GM18520 (cell line): ENCODE results near the gene HNRNPLL.
"Not testable (repeated sequence)": the region's sequence is repeated elsewhere in the genome, so short reads cannot be mapped to it uniquely, and the experiment has no call there.

Source experiments
- ATAC-seq: cut with Tn5 transposase; IDR thresholded peaks from one replicate; pipeline ENCODE4 v1.9.1; 2021; ENCODE audit not compliant: unreplicated experiment

The HNRNPLL gene

GRCh38 chr2:38620282-38620977 lies 17.7 kb upstream of the HNRNPLL start:
- ATAC-seq: no peak

GRCh38 chr2:38619458-38620164 lies 16.9 kb upstream of the HNRNPLL start:
- ATAC-seq: no peak

DNA sequence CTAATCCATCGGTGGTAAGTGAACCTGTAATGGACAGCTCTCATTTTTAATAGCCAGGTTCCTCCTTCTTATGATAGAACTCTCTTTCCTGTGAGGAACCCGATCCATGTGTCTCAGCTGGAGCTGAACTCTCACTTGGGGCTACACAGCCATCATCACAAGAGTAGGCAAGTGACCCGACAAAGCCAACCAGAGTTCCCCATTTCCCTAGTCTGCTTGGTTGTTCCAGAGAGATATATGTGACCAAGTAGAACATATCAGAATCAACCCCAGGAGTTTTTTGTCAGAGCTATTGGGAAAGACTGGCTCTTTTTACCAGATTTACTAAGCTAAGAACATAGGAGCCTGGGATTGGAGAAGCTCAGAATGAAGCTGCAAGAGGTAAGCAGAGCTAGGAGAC lies 14.6 kb upstream of the HNRNPLL start:
- ATAC-seq: no peak

DNA sequence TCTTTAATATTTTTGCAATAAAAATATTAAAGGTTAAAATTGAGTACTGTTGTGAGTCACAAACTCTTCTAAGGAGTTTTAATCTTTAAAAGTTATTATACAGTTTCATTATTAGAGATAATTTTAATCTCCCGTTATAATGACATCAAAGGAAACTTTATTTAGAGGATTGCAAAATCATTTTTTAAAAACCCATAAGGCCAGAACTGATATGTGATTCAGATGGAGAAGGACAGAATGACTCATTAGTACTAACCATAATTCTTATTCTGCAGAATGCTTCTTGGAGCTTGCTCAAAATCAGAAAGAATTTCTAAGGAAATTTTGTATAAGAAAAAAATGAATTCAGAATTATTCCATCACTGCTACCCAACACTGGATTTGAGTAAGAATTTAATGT lies 12.5 kb upstream of the HNRNPLL start:
- ATAC-seq: no peak

DNA sequence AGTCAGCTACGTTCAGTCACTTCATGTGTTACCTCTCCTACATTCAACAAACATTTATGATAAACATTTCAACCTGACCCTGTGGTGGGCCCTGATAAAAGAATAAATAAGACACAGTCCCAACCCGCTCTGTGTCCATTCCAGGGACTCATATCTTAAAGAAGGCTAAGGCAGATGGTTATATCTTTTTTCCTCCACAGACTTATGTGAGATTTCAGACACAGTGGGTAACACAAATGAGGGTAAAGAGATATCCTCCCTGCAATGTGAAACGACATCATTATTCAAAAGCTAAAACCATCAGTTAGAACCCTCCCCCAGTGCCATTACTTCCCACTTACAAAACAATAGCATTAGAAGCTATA lies 11.1 kb upstream of the HNRNPLL start:
- ATAC-seq: no peak

- ATAC-seq: no peak
Observed at GRCh38 chr2:38613126-38613848, 10.6 kb upstream of the HNRNPLL start.

DNA sequence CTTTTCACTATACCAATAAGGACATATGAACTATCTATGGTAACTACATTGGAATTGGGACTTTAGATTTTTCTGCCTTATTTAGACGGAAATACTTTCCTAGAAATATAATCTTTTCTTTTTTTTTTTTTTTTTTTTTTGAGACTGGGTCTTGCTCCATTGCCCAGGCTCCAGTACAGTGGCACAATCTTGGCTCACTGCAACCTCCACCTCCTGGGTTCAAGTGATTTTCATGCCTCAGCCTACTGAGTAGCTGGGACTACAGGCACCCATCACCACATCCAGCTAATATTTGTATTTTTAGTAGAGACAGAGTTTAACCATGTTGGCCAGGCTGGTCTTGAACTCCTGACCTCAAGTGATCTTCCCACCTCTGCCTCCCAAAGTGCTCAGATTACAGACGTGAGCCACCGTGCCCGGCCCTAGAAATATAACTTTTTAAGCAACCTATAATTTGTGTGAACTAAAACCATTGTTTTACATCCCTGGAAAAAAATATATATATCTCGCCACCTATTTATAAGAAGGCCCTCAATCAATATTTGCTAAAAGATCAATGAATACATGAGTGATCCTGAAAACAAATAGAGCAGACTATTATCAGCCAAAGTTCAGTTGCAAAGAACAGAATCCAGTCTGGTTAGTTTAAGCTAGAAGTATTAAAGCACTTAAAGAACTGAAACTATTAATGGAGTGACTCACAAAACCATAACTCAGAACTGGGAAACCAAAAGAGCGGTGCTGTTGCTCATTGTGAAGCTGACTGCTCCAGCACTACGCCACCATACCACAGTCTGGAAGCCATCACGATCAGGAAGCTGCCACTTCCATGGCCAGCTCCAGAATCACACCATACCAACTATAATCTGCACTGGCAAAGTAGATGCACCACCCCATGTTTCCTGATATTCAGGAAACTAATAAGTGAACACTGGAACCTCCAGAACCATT lies 8.4 kb upstream of the HNRNPLL start:
- peak; percentile 51 for ATAC-seq

DNA sequence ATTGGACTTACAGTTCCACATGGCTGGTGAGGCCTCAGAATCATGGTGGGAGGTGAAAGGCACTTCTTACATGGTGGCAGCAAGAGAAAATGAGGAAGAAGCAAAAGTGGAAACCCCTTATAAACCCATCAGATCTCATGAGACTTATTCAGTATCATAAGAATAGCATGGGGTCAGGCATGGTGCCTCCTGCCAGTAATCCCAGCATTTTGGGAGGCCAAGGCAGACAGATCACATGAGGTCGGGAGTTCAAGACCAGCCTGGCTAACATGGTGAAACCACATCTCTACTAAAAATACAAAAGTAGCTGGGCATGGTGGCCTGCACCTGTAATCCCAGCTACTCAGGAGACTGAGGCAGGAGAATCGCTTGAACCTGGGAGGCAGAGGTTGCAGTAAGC lies 6.5 kb upstream of the HNRNPLL start:
- ATAC-seq: not testable (repeated sequence)

DNA sequence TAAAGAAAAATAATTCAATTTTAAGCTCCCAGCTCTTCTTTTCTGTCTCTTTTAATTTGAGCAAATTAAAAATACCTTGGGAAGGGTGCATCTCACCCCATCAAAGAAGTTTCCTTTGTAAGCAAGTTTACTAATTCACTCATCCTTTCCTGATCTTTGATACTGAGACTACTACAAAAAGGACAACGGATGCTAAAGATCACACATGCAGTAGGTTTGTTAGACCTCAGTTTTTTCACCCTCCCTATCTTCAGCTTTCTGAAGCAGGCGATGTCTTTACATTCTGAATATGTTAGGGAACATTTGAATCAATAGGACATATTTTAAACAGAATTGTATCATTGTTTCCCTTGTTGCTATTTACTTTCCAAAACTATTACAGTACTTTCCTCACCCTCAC lies 6.0 kb upstream of the HNRNPLL start:
- ATAC-seq: no peak

DNA sequence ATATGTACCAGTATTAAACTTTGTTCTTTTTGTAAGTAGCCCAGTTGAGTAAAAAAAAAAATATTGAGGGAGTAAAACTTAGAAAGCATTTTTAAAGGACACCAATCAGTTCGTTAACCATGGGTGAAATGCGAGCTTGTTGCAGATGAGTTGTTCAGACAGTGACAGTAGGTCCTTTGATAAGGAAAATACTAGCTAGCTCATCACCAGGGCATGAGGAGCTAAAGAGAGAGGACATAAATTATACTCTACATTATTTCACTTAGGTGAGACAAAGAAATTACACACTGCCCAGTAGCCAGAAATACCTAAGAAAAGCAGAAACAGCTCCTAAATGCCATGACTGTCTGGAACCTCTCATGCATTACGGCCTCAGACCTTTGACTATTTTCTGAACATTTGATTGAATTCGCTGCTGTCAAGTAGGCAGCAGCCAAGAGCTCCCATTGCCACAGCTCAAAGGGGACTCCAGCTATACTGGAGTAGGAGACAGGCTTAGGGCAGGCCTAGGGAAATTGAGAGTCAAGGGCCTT lies 2.6 kb upstream of the HNRNPLL start:
- no peak for ATAC-seq

- peak; percentile 34 for ATAC-seq
Observed at GRCh38 chr2:38603402-38604290, 918 bp upstream of the HNRNPLL start.

DNA sequence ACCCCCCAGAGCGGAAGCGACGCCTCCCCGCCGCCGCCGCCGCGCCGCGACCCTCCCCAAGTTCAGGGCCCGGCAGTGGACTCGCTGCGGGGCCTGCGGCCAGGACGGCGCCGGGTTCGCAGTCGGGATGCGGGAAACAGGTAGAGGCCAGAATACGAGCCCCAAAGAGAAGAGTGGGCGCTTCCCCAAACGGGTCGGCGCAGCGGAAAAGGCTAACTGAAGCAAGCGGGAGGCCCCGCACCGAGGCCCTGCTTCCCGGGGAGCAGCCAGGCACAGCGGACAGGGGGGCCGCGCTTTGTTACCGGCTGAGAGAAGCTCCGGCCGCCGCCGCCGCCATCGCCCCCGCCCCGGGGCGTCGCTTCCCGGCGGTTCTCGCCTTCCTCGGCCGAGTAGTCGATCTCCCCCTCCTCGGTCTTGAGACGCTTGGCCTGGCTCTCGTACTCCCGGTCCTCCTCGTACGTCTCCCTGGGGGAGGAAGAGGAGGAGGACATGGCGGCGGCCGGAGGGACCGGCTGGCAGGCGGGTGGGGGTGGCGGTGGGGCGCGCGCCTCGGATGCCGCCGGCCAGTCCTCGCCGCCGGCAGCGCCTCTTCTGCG lies 494 bp downstream of the HNRNPLL start:
- ATAC-seq: peak; percentile 6

DNA sequence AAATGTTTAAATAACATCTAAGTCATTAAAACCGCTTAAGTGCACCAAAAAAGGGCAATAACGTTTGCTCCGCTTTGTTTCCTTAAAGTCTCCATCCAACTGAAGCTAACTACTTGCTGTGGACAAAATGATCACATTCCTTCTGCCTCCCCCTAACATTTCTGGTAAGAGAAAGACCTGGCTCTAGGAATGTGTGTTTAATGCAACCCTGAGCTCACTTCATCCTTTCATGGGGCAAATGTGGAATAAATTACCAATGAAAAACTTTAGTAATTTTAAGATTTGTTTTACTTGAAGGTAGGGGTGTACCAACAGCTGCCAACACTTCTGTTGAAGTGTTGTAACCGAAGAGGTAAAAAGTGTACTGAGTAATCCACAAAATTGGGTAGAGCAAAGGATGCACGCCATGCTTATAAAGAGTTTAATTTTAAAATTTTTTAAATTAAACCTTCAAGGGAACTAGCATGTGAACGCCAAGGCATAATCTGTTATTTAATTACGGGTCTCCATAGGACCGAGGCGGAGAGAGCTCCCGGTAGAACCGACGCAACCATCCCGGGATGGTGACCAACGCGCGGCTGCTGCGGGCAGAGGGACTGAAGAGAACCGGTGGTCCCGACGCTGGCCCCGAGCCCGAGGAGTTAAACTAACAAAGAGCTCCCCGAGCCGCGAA lies 1.1 kb downstream of the HNRNPLL start:
- no peak for ATAC-seq

- no peak for ATAC-seq
Observed at GRCh38 chr2:38600921-38601455, 1.7 kb downstream of the HNRNPLL start.

- no peak for ATAC-seq
Observed at GRCh38 chr2:38600242-38600891, 2.4 kb downstream of the HNRNPLL start.

DNA sequence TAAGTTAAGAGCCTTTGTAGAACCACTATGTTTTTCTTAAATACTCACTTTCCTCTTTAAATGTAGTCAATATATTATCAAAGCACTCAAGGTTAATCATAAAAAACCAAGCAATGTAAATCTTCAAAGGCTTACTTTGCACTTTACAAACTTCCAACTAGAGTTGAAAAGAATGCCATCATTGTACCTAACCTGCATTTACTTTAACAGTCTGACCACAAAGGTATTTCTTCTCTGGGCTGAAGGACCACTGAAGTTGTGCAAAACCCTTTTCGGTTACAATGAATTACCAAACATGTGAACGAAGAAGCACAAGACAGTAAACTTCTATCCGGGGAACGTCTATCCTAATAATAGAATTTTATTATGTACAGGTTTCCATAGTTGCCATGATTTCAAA lies 3.0 kb downstream of the HNRNPLL start:
- ATAC-seq: no peak

DNA sequence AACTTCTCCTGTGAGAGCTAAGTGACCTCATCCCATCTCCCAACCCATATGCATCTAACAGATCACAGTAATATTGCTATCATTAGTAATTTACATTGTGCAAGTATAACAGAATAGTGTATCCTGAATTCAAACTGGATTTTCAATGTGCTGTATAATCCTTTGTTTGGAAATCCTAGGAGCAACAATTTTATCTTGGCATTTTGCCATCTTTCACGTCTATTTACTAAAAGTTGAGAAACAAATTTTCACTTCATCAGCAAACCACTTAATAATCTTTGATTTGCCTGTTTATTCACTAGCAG lies 3.8 kb downstream of the HNRNPLL start:
- ATAC-seq: no peak
